ENCODE measurements around the gene AKR1B15.

- no peak for TF ChIP-seq POLR2A (IDR thresholded peaks at IDR 0.05)
- TF ChIP-seq CTCF (IDR thresholded peaks at IDR 0.05): no peak
These were observed 38.3 kb upstream of the AKR1B15 start for GRCh38 chr7:134510646-134511045.

All from Peyer's patch (tissue), 4 donors.